Keratinocyte (primary cell): ENCODE measurements around the gene SLC33A1. TPM values are rescaled to one million over a fixed set of nuclear protein-coding genes. Genes with fewer than 3 reads are reported as not detected.
A peak's percentile ranks its signal among the peaks of the same experiment; 100 is the strongest.

Experiments used
- DNase-seq: peaks from one replicate; pipeline ENCODE4 v3.0.0-alpha.2; 2011; ENCODE audit warnings: low read depth, missing footprints, low spot score
- FAIRE-seq: peaks from 2 replicates; lab custom pipeline; 2011; peaks lifted over from hg19 to GRCh38; lab: Jason Lieb, UNC
- H2AFZ ChIP-seq: 2 replicates; pipeline ENCODE4 v1.6.0; 2012; ENCODE audit warnings: low read length, control low read depth, inconsistent platforms; ENCODE audit not compliant: control insufficient read depth
- H3K27ac ChIP-seq: 2 replicates; pipeline ENCODE4 v1.5.1; 2011; ENCODE audit warnings: low read length; ENCODE audit not compliant: control insufficient read depth, insufficient read depth
- H3K27me3 ChIP-seq: 3 replicates; pipeline ENCODE4 v1.6.0; 2011; ENCODE audit warnings: low read length; ENCODE audit not compliant: control insufficient read depth, insufficient read depth; ENCODE audit errors: extremely low read depth
- H3K36me3 ChIP-seq, 2 experiments: 2 replicates in 1 of 2; 3 replicates in 1 of 2; pipeline ENCODE4 v1.5.1; 2011; ENCODE audit warnings: low read length in 2 of 2, mild to moderate bottlenecking in 1 of 2; ENCODE audit not compliant: control insufficient read depth in 2 of 2, insufficient read depth in 2 of 2; ENCODE audit errors: extremely low read depth in 1 of 2
- H3K4me1 ChIP-seq: 3 replicates; pipeline ENCODE4 v1.5.1; 2011; ENCODE audit warnings: low read length; ENCODE audit not compliant: control insufficient read depth, insufficient read depth; ENCODE audit errors: extremely low read depth
- H3K4me2 ChIP-seq: 3 replicates; pipeline ENCODE4 v1.6.0; 2011; ENCODE audit warnings: low read depth, low read length; ENCODE audit not compliant: control insufficient read depth, insufficient read depth; ENCODE audit errors: extremely low read depth
- H3K4me3 ChIP-seq, 3 experiments: fragments of 200-600 bp in 1 of 3; sonication (generic) in 1 of 3; 2 replicates in 2 of 3; 3 replicates in 1 of 3; pipeline ENCODE4 v1.5.1; 2011 to 2016; ENCODE audit warnings: low read length in 3 of 3, mild to moderate bottlenecking in 3 of 3, control low read depth in 2 of 3, inconsistent platforms in 1 of 3, low read depth in 1 of 3, mixed read lengths in 1 of 3, mixed run types in 1 of 3, moderate library complexity in 1 of 3; ENCODE audit not compliant: control insufficient read depth in 2 of 3, insufficient read depth in 2 of 3; ENCODE audit errors: extremely low read depth in 1 of 3
- H3K79me2 ChIP-seq: 2 replicates; pipeline ENCODE4 v1.6.0; 2012; ENCODE audit warnings: low read length; ENCODE audit not compliant: control insufficient read depth, insufficient read depth
- H3K9ac ChIP-seq: 3 replicates; pipeline ENCODE4 v1.6.0; 2011; ENCODE audit warnings: low read length; ENCODE audit not compliant: control insufficient read depth, insufficient read depth; ENCODE audit errors: extremely low read depth
- H3K9me1 ChIP-seq: 3 replicates; pipeline ENCODE4 v1.6.0; 2011; ENCODE audit warnings: low read length; ENCODE audit not compliant: control insufficient read depth, insufficient read depth; ENCODE audit errors: extremely low read depth
- H3K9me3 ChIP-seq: 2 replicates; pipeline ENCODE4 v1.5.1; 2012; ENCODE audit warnings: low read depth, low read length; ENCODE audit not compliant: control insufficient read depth
- H4K20me1 ChIP-seq: 3 replicates; pipeline ENCODE4 v1.6.0; 2011; ENCODE audit warnings: low read length; ENCODE audit not compliant: control insufficient read depth, insufficient read depth; ENCODE audit errors: extremely low read depth
- EZH2 ChIP-seq: IDR thresholded peaks from one replicate; pipeline ENCODE4 v1.6.1; 2012; ENCODE audit warnings: inconsistent platforms, mild to moderate bottlenecking, low read length, moderate library complexity
- dilution Hi-C: fragments of 300-500 bp; cut with MboI; formaldehyde crosslinking; loops from one replicate; pipeline ENCODE4 v1.7.0; 2020; ENCODE audit warnings: low sequenced_read_pairs; ENCODE audit not compliant: extremely low pct_ligation_motif_present
- polyA plus RNA-seq, 5 experiments: library from polyadenylated mRNA; depleted of rRNA in 3 of 5; stranded (reverse) in 3 of 5; stranded (forward) in 1 of 5; unstranded in 1 of 5; fragments of >200 nt; gene quantifications; 1 replicate in 1 of 5; 2 replicates in 3 of 5; 3 replicates in 1 of 5; pipeline versions ENCODE4 v1.2.1 to v1.2.3, GENCODE V29; 2011 to 2012; ENCODE audit warnings: missing spikeins in 2 of 5, low read depth in 1 of 5, low replicate concordance in 1 of 5
- TF ChIP-seq, protein P1 (sequence below), 3 experiments: IDR thresholded peaks in 1 of 3; conservative IDR thresholded peaks in 1 of 3; optimal IDR thresholded peaks in 1 of 3; 2 replicates in 2 of 3; 3 replicates in 1 of 3; pipeline versions ENCODE3 to v1.5.1; 2011; ENCODE audit warnings: low read length in 3 of 3, mild to moderate bottlenecking in 3 of 3, moderate library complexity in 2 of 3, control low read depth in 1 of 3, inconsistent platforms in 1 of 3; ENCODE audit not compliant: insufficient read depth in 2 of 3; ENCODE audit errors: extremely low read depth in 1 of 3

The SLC33A1 gene
- polyA plus RNA-seq, 1 donor (not counting 4 experiments of a cell fraction or from before 2014, with no cell fraction given): 33.9 TPM

DNA sequence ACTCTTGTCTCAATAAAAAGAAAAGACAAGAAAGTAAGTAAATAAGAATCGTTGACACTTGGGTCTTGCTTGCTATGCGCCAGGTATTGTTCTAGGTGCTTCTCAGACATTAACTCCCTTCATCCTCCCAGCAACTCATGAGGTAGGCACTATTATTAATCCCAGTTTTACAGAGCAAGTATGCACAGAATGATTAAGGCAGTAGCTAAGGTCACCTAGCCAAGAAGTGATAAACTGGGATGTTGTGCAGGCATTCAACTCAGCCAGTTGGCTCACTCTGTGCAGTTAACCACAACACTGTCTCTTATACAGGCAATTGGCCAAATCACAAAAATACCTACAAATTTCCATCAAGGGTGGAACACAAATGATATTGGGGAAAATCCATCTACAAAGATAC is 46.4 kb downstream of the SLC33A1 start:
- no peaks in the 10 kb centered on the region for H3K27me3 ChIP-seq
- no peak overlapping the region for H3K4me3 ChIP-seq
- H3K9me3 ChIP-seq: no peaks in the 10 kb centered on the region
- peaks cover 4% of the 10 kb centered on the region for H3K4me1 ChIP-seq
- H4K20me1 ChIP-seq: no peaks in the 10 kb centered on the region
- dilution Hi-C loops: no loop called here
- H3K9ac ChIP-seq: no peak overlapping the region
- no peaks in the 10 kb centered on the region for H3K9me1 ChIP-seq
- H3K4me2 ChIP-seq: no peak overlapping the region
- TF ChIP-seq EZH2: no peak
- TF ChIP-seq, protein P1, sequence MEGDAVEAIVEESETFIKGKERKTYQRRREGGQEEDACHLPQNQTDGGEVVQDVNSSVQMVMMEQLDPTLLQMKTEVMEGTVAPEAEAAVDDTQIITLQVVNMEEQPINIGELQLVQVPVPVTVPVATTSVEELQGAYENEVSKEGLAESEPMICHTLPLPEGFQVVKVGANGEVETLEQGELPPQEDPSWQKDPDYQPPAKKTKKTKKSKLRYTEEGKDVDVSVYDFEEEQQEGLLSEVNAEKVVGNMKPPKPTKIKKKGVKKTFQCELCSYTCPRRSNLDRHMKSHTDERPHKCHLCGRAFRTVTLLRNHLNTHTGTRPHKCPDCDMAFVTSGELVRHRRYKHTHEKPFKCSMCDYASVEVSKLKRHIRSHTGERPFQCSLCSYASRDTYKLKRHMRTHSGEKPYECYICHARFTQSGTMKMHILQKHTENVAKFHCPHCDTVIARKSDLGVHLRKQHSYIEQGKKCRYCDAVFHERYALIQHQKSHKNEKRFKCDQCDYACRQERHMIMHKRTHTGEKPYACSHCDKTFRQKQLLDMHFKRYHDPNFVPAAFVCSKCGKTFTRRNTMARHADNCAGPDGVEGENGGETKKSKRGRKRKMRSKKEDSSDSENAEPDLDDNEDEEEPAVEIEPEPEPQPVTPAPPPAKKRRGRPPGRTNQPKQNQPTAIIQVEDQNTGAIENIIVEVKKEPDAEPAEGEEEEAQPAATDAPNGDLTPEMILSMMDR (optimal IDR thresholded peaks at IDR 0.05 in 1 of 3, IDR thresholded peaks at IDR 0.05 in 1 of 3, conservative IDR thresholded peaks at IDR 0.05 in 1 of 3; ENCODE audit: extremely low read depth in 1 of 3, insufficient read depth in 2 of 3, low read length in 3 of 3): no peak
- no peaks in the 10 kb centered on the region for H3K36me3 ChIP-seq
- H2AFZ ChIP-seq: no peak overlapping the region
- H3K27ac ChIP-seq: no peak overlapping the region
- no peaks in the 10 kb centered on the region for H3K79me2 ChIP-seq
- FAIRE-seq (no peak), DNase-seq (no peak)

DNA sequence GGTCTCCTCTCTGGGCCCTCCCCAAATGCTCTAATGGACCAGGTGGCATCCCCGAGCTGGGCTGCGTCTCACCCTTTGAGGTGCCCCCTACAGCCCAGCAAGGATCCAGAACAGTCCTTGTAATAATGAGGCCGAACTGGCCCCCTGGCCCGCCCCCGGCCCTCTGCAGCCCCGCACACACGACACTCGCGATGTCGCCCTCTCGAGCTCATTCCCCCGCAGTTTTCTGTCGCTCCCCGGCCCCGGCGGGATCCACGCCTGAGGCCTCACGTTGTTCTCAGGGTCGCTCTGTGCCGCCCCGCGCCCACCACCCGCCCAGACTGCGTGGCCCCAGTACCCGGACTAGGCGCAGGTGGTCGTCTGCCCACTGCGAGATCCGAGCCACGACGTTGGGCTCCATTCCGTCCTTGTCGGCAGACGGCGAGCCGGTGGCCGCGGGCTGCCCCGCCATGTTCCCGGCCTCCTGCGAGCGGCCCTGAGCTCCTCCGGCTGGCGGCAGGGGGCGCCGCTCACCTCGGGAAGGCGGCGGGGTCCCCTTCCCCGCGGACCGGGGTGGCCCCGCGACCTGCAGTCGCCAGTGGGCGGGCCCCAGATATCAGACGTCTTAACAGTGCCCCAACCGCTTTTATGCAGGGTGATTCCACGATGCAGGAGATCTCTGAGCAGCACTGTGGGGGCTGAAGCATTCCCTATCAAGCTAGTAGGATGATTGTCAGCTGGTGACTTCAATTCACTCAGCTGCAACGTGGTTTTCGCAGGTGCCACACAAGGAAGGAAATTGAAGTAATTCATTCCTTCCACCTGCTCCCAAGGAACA is 48.2 kb downstream of the SLC33A1 start, which contains the start of gene C3orf33:
Gene C3orf33 (minus strand): TSS at position 477 of the 817 bp plus-strand sequence. CDS start 26 bp downstream, at position 451.
- DNase-seq (no peak), FAIRE-seq (no peak)
- H3K9me1 ChIP-seq: no peaks in the 10 kb centered on the region
- no peaks in the 10 kb centered on the region for H3K27me3 ChIP-seq
- H3K9me3 ChIP-seq: no peaks in the 10 kb centered on the region
- peak within 1 kb of the TSS; percentile 31 for H3K27ac ChIP-seq
- TF ChIP-seq, protein P1 (optimal IDR thresholded peaks at IDR 0.05 in 1 of 3, IDR thresholded peaks at IDR 0.05 in 1 of 3, conservative IDR thresholded peaks at IDR 0.05 in 1 of 3; ENCODE audit: extremely low read depth in 1 of 3, insufficient read depth in 2 of 3, low read length in 3 of 3): peak; percentile 67 to 89 (median 82)
- no peak for TF ChIP-seq EZH2
- H3K4me1 ChIP-seq: peaks cover 4% of the 10 kb centered on the region
- dilution Hi-C loops: no loop called here
- H3K4me2 ChIP-seq: peak within 1 kb of the TSS; percentile 94
- H3K9ac ChIP-seq: peak within 1 kb of the TSS; percentile 83
- peak within 1 kb of the TSS; percentile 68 to 78 (median 76) for H3K4me3 ChIP-seq
- no peaks in the 10 kb centered on the region for H3K79me2 ChIP-seq
- no peaks in the 10 kb centered on the region for H4K20me1 ChIP-seq
- H2AFZ ChIP-seq: peak within 1 kb of the TSS; percentile 98
- no peaks in the 10 kb centered on the region for H3K36me3 ChIP-seq
